Cerebellar nuclear complex (tissue), 1 donor: Measurements from ENCODE around the gene KRTAP10-10.
"Not testable (repeated sequence)": the region's sequence is repeated elsewhere in the genome, so short reads cannot be mapped to it uniquely, and the experiment has no call there.

Experiments
- DNase-seq, 2 experiments: peaks; one replicate each; lab custom pipeline; 2025; lab: John Stamatoyannopoulos, UW

KRTAP10-10 gene

DNA sequence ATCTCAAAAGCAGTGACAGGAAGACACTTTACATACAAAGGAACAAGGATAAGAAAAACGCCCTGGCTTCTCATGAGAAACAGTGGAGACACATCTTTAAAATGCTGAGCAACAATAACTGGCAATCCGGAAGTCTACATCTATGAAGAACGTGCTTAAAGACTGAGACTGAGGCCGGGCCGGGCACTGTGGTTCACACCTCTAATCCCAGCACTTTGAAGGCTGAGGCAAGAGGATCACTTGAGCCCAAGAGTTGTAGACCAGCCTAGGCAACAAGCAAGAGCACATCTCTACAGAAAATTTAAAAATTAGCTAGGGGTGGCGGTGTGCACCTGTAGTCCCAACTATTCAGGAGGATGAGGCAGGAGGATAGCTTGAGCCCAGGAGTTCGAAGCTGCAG, 46.9 kb downstream of the KRTAP10-10 start:
- no peak for DNase-seq

DNA sequence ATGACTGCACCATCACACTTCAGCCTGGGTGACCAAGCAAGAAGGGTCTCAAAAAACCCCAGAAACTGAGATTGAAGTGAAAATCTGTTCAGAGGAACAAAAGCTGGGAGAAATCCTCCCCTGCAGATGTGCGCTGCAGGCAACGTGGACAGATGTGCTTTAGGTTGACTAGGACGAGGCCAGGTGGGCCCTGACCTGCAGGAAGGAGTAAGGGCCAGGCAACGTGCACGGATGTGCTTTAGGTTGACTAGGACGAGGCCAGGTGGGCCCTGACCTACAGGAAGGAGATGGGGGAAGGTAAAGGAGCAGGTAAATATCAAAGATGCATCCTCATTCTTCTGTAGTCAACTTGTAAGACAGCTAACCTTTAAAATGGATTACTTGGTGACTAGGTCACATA, 47.3 kb downstream of the KRTAP10-10 start:
- no peak for DNase-seq

DNA sequence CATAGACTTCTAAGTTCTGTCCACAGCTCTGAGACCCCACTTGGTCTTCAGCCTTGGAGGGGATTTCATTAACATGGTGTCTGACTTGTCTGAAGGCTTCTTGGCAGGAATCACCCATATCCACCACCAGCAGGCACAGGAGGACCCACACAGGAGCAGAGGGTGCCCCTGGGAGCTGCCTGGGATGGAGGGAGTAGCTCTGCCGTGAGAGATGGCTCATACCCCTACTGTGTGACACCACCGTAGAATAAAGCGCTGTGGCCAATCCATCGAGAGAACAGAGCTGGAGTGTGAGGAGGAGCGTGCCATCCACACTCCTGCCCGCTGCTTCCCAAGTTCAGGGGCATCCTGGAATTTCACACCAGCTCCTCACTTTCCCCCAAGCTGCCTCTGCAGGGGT, 47.9 kb downstream of the KRTAP10-10 start:
- DNase-seq, result not testable (repeated sequence)

DNA sequence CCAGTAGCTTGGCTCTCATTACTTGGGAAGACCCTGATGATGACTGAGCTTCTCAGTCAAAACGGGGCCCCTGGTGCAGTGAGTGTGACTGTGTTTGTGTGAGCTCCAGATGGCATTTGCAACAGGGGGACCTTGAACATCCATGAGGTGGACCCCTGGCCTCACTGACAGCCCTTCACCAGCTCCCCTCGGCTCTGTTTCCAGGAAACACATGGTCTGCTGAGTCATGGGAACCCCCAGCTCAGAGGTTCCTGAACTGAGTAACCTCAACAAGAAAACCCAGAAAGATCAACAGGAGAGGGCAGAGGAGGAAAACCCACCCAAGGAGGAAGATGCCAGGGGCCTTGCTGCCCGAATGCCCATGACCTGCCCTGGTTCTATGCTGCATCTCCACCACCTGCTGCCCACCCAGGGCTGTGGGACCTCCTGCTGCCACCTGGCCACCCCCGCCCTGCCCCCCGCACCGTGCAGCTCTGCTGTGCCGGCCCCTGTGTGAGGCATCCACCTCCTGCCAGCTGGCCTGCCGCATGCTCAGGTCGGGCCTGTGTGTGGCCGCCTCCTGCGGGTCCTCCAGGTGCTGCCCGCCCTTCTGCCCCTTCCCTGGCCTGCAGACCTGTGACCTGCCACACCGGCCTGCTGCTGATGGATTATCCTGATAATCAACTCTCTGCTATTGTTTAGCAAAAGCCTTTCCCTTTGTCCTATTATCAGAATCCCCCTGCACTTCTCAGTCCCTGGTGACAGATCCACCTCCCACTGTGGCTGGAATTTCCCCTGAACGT, 49.0 kb downstream of the KRTAP10-10 start:
- no peak for DNase-seq

DNA sequence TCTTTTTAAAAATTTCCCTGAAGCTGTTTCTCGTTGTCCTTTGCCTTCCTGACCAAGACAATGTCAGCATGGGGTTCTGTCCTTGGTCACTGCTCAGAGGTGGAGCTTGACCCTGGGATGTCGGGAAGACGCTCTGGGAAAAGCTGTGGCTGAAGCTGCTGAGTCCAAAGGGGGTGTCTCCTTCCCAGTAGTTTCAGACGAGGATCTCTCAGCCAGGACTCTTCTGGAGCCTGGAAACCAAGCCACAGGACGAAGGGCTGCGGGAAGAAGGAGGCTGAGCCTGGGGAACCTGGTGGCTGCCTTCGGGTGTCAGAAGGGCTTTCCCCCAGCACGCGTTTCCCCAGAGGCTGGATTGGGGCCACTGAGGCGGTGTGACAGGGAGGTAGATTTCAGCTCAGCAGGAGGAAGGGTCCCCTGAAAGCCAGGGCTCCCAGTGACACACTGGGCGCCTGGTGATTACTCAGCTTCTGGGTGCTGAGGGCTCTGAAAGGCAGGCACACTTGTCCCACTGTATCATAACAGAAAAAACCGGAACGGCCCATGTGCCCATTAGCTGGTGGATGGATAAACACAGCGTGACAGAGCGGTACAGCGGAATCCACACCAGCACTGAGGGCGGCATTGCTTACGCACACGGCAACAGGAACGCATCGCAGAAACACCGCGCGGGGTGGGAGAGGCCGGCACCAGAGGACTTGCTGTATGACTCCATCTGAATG, 49.8 kb downstream of the KRTAP10-10 start:
- no peak for DNase-seq

DNA sequence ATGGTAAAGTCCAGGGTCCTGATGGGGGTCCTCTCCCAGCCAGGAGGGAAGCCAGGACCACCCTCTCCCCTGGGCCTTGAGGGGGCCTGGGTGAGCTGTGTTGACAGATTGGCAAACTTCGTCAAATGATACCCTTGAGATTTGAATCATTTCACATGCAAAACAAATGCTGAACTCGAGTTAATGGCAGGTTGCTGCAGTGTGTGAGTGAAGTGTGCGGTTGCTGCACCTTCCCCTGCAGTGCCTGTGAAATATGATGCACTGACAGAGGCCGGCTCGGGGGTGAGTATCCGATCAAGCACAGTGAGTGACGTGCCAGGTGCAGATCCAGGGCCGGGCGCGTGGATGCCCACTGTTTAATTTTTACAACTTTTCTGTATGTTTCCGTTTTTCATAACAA, 50.5 kb downstream of the KRTAP10-10 start:
- DNase-seq, result no peak
